GM12865 (cell line): ENCODE results near the gene GPR152.

Source experiments
- DNase-seq: peaks from one replicate; pipeline ENCODE4 v3.0.0; 2010; ENCODE audit warnings: low read depth
- H3K4me3 ChIP-seq: 2 replicates; pipeline ENCODE4 v1.5.1; 2011; ENCODE audit warnings: mild to moderate bottlenecking, low read depth, low read length, control low read depth
- TF ChIP-seq, protein P1 (sequence below): IDR thresholded peaks from 2 replicates; pipeline ENCODE4 v1.5.1; 2011; ENCODE audit warnings: low read length, control low read depth, low read depth, inconsistent platforms; ENCODE audit not compliant: insufficient read depth; ENCODE audit errors: missing control alignments

The GPR152 gene

DNA sequence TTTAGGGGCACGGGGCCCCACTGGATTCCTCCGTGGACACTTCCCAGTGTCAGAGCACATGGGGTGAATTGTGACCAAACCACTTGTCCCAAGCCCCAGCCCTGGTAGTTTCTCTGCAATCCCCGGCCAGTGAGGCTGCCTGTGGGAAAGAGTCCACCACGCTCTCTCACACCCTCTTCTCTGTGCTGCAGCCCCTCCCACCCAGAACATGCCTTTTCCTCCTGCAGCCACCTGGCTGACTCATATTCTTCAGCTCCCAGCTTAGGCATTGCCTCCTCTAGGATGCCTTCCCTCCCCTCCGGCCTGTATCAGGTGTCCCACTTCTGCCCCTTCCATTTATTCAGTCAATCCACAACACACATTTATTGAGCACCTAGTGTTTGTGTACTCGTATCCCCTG lies 29.6 kb downstream of the GPR152 start:
- H3K4me3 ChIP-seq, result no peak overlapping the region
- TF ChIP-seq, protein P1, sequence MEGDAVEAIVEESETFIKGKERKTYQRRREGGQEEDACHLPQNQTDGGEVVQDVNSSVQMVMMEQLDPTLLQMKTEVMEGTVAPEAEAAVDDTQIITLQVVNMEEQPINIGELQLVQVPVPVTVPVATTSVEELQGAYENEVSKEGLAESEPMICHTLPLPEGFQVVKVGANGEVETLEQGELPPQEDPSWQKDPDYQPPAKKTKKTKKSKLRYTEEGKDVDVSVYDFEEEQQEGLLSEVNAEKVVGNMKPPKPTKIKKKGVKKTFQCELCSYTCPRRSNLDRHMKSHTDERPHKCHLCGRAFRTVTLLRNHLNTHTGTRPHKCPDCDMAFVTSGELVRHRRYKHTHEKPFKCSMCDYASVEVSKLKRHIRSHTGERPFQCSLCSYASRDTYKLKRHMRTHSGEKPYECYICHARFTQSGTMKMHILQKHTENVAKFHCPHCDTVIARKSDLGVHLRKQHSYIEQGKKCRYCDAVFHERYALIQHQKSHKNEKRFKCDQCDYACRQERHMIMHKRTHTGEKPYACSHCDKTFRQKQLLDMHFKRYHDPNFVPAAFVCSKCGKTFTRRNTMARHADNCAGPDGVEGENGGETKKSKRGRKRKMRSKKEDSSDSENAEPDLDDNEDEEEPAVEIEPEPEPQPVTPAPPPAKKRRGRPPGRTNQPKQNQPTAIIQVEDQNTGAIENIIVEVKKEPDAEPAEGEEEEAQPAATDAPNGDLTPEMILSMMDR, result no peak
- no peak for DNase-seq

DNA sequence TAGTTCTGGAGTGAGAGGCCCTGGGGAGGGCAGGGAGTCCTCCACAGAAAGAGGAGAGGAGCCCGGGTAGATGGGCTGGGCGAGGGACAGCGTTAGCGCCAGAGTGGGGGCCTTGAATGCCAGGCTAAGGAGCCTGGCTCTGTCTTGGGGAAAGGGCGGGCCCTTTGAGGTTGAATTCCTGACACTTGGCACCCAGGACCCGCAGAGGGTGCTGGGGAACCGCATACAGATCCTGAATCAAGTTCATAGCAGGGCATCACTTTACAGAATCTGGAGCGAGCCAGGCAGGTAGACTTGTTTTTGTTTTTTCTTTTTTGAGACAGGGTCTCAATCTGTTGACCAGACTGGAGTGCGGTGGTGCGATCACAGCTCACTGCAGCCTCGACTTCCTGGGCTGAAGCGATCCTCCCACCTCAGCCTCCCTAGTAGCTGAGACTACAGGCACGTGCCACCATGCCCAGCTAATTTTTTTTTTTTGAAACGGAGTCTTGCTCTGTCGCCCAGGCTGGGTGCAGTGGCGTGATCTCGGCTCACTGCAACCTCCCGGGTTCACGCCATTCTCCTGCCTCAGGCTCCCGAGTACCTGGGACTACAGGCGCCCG lies 31.0 kb downstream of the GPR152 start:
- no peak overlapping the region for H3K4me3 ChIP-seq
- no peak for DNase-seq
- TF ChIP-seq, protein P1, result no peak

DNA sequence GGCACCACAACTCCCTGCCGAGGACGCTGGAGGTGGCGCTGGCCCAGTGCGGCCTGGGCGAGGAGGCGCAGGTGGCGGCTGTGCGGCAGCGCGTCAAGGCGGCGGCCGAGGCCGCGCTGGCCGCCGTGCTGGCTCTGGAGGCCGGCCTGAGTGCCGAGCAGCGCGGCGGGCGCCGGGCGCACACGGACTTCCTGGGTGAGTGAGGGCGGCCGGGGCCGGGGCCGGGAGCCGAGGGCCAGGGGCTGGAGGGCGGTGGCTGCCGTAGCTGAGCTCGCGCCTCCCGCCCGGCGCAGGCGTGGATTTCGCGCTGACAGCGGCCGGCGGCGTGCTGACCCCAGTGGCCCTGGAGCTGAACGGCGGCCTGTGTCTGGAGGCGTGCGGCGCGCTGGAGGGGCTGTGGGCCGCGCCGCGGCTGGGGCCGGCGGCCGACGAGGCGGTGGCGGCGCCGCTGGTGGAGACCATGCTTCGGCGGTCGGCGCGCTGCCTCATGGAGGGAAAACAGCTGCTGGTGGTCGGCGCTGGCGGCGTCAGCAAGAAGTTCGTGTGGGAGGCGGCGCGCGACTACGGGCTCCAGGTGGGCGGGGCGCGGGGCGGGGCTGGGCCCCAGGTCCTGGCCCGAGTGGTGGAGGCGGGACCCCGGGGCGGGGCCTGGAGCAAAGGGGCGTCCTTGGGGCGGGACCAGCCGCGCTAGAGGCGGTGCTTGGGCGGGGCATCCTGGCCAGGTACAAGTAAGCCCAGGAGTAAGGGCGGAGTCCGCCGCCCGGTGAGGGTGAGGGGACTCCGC lies 31.7 kb downstream of the GPR152 start:
- peak overlapping the region; percentile 41 for H3K4me3 ChIP-seq
- DNase-seq, result peak; percentile 97
- TF ChIP-seq, protein P1, result no peak

DNA sequence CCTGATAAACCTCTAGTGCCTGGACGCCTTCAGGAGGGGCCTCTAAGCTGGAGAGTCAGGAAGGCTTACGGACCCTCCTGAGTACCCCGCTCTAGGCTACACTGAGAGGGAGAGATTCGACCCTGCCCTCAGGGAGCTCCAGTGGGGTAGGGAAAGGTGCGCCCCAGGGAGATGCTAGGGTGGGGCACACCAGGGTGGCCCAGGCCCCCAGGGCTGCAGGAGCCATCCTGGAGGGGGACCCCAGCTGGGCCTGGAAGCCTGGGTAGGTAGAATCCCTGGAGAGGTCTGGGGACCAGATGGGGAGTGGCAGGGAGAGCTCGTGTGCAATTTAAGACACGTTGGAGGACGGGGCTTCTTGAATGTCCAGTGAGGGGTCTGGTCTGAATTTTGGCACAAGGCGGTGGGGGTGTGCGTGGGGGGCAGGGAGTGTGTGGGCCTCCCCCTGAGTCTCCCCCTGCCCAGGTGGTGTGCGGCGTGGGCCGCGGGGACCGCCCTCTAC lies 32.3 kb downstream of the GPR152 start:
- peak overlapping the region; percentile 41 for H3K4me3 ChIP-seq
- DNase-seq, result no peak
- TF ChIP-seq, protein P1, result no peak

DNA sequence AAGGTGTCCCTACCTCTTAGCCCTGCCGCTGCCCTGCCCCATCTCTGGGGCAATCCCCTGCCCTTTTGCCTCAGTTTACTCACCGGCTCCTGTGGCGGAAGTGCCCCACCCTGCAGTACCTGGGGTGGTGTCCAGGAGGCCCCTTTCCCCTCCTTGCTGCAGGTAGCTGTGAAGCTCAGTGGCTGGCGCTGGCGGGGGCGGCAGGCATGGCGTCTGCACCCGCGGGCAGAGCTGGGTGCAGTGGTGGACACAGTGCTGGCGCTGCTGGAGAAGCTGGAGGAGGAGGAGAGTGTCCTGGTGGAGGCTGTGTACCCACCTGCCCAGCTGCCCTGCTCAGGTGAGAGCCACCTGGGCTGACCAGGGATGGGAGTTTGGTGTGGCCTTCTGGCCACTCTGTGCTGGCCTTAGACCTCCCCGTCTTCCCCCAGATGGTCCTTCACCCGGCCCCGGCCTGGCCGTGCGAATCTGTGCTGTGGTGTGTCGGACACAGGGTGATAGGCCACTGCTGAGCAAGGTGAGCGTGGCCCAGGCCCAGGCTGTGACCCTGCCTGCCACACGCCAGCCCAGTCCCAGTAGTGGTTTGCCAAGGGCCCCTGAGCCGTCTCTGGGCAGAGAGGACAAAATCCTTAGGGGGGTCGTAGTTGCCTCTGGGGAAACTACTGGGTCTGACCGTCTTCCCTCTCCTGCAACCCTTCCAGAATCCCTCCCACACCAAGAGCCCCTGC lies 33.0 kb downstream of the GPR152 start:
- TF ChIP-seq, protein P1, result no peak
- DNase-seq, result no peak
- no peak overlapping the region for H3K4me3 ChIP-seq

DNA sequence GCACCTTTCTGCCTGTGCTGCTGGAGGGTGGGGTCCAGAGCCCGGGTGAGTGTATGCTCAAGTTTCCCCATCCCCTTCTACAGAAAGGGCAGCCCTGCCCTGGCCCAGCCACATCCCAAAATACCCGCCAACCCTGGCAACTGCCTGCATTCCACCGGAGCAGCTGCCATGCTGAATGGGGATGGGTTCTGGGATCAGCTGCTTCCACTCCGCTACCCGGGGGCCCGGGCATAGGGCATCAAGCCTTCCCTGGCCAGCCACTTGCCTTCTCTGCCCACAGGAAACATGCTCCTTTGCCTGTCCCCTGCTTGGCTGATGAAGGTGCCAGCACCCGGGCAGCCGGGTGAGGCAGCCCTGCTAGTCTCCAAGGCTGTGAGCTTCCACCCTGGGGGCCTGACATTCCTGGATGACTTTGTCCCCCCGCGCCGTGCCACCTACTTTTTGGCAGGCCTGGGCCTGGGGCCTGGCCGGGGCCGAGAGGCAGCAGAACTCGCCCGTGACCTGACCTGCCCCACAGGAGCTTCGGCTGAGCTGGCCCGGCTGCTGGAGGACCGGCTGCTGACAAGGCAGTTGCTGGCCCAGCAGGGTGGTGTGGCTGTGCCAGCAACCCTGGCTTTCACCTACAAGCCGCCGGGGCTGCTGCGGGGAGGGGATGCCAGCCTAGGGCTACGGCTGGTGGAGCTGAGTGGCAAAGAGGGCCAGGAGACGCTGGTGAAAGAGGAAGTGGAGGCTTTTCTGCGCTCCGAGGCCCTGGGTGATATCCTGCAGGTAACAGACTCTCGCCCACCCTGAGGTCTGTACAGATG lies 33.9 kb downstream of the GPR152 start:
- DNase-seq, result no peak
- no peak overlapping the region for H3K4me3 ChIP-seq
- TF ChIP-seq, protein P1, result no peak
